NCI-H1105 treated with DMSO at 0.1 percent for 48 hours (cell line): ENCODE data around the gene NDUFB3.

ENCODE experiments used
- DNase-seq: peaks from one replicate; lab custom pipeline; 2025; lab: John Stamatoyannopoulos, UW

The NDUFB3 gene

GRCh38 chr2:201128933-201129505 is 57.2 kb downstream of the NDUFB3 start:
- DNase-seq: no peak

- no peak for DNase-seq
Measured at GRCh38 chr2:201130524-201131186, 58.9 kb downstream of the NDUFB3 start.

- no peak for DNase-seq
Measured at GRCh38 chr2:201132518-201132917, 60.7 kb downstream of the NDUFB3 start.
